Activated CD8-positive, alpha-beta memory T cell treated with anti-CD3 and anti-CD28 coated beads, Interleukin-2, amount 50 U/mL, for 1 hour (primary cell): Measurements from ENCODE around the gene C3orf85.

ENCODE experiments used
- DNase-seq: peaks from one replicate; pipeline ENCODE4 v3.0.0-alpha.2; 2020; ENCODE audit errors: extremely low read depth

C3orf85 gene

GRCh38 chr3:109152320-109152719 lies 15.8 kb downstream of the C3orf85 start:
- no peak for DNase-seq

- DNase-seq = no peak
Observed at GRCh38 chr3:109154979-109155378, 18.5 kb downstream of the C3orf85 start.

GRCh38 chr3:109155828-109156227 lies 19.3 kb downstream of the C3orf85 start:
- DNase-seq = no peak

- no peak for DNase-seq
Observed at GRCh38 chr3:109161487-109162123, 25.1 kb downstream of the C3orf85 start.

- DNase-seq = no peak
Observed at GRCh38 chr3:109165905-109166304, 29.4 kb downstream of the C3orf85 start.

- DNase-seq = no peak
Observed at GRCh38 chr3:109171479-109171878, 35.0 kb downstream of the C3orf85 start.

- DNase-seq = no peak
Observed at GRCh38 chr3:109175411-109175810, 38.9 kb downstream of the C3orf85 start.

GRCh38 chr3:109176726-109177125 lies 40.2 kb downstream of the C3orf85 start:
- no peak for DNase-seq

GRCh38 chr3:109177908-109178307 lies 41.4 kb downstream of the C3orf85 start:
- DNase-seq = no peak

- no peak for DNase-seq
Observed at GRCh38 chr3:109178708-109179107, 42.2 kb downstream of the C3orf85 start.

GRCh38 chr3:109184726-109185125 lies 48.2 kb downstream of the C3orf85 start:
- DNase-seq = no peak

GRCh38 chr3:109187390-109187789 lies 50.9 kb downstream of the C3orf85 start:
- no peak for DNase-seq

GRCh38 chr3:109188741-109189140 lies 52.2 kb downstream of the C3orf85 start:
- no peak for DNase-seq

GRCh38 chr3:109191421-109191820 lies 54.9 kb downstream of the C3orf85 start:
- no peak for DNase-seq

GRCh38 chr3:109195815-109196214 lies 59.3 kb downstream of the C3orf85 start:
- DNase-seq = no peak
